Kidney (tissue), 14 donors: ENCODE data around the gene FSTL1. TPM values are rescaled to one million over a fixed set of nuclear protein-coding genes. Genes with fewer than 3 reads are reported as not detected.

Experiments
- DNase-seq, 5 donors: peaks; one replicate each; pipeline ENCODE4 v3.0.0-alpha.2; 2013 to 2020
- FAIRE-seq: peaks from 2 replicates; lab custom pipeline; 2012; peaks lifted over from hg19 to GRCh38; lab: Jason Lieb, UNC
- H3K27ac ChIP-seq, 2 donors: one replicate each; pipeline ENCODE4 v1.7.0; 2013; ENCODE audit warnings: low read depth in 2 of 2, low read length in 2 of 2, inconsistent platforms in 1 of 2
- H3K27me3 ChIP-seq: one replicate; pipeline ENCODE4 v1.7.1; 2013; ENCODE audit warnings: low read length, inconsistent platforms; ENCODE audit not compliant: control insufficient read depth, insufficient read depth
- H3K36me3 ChIP-seq, 3 donors: one replicate each; pipeline versions ENCODE4 v1.7.0 to v1.7.1; 2013; ENCODE audit warnings: low read length in 3 of 3, control low read depth in 1 of 3, inconsistent platforms in 1 of 3; ENCODE audit not compliant: insufficient read depth in 3 of 3, control insufficient read depth in 2 of 3
- H3K4me1 ChIP-seq, 3 donors: one replicate each; pipeline versions ENCODE4 v1.7.0 to v1.7.1; 2013; ENCODE audit warnings: low read length in 3 of 3, inconsistent platforms in 1 of 3, low read depth in 1 of 3; ENCODE audit not compliant: control insufficient read depth in 2 of 3, insufficient read depth in 2 of 3
- H3K4me3 ChIP-seq, 3 donors: one replicate each; pipeline versions ENCODE4 v1.7.0 to v1.8.1; 2013; ENCODE audit warnings: low read length in 3 of 3, control low read depth in 1 of 3, inconsistent platforms in 1 of 3
- H3K9ac ChIP-seq, 3 donors: one replicate each; pipeline versions ENCODE4 v1.7.0 to v1.7.1; 2013; ENCODE audit warnings: low read length in 3 of 3, control low read depth in 1 of 3, inconsistent platforms in 1 of 3
- H3K9me3 ChIP-seq, 3 donors: one replicate each; pipeline versions ENCODE4 v1.7.0 to v1.7.1; 2013; ENCODE audit warnings: low read length in 3 of 3, control low read depth in 1 of 3, inconsistent platforms in 1 of 3; ENCODE audit not compliant: control insufficient read depth in 2 of 3, insufficient read depth in 1 of 3
- intact Hi-C: fragments of 100-400 bp; cut with DNase I; formaldehyde crosslinking; loops from one replicate; pipeline ENCODE4 v1.11.1; 2022
- polyA plus RNA-seq: library from polyadenylated mRNA; stranded (reverse); fragments of 350-450 nt; fragmentation: Illumina TruSeq; extraction: RNeasy Lipid Tissue Mini Kit (QIAGEN cat#74804); gene quantifications from one replicate; pipeline ENCODE4 v1.2.3, GENCODE V29; 2014; ENCODE audit warnings: low read depth, low replicate concordance; ENCODE audit not compliant: insufficient read depth
- total RNA-seq: library from RNA; stranded (reverse); fragmentation: NEBNext Ultra II Directional; extraction: Animal tissue kit (Norgen Biotek cat#: 25700); gene quantifications from one replicate; pipeline ENCODE4 v1.2.1, GENCODE V29; 2021
- TF ChIP-seq, protein P1 (sequence below): IDR thresholded peaks from 3 replicates; pipeline ENCODE4 v1.5.1; 2012; ENCODE audit warnings: mild to moderate bottlenecking, moderate library complexity, borderline replicate concordance; ENCODE audit not compliant: insufficient read depth; ENCODE audit errors: extremely low read depth
- donor health status: control.
- donor health status: control.
- donor health status: control.
- donor health status: control.
- donor health status: control.
- donor health status: DM: yes; HTN: yes; CAD: no.
- donor health status: Normal renal cell carcinoma (clear cell type).

The FSTL1 gene
- total and polyA plus RNA-seq, 2 donors from 2014 or later, result 31.1 to 193 TPM

DNA sequence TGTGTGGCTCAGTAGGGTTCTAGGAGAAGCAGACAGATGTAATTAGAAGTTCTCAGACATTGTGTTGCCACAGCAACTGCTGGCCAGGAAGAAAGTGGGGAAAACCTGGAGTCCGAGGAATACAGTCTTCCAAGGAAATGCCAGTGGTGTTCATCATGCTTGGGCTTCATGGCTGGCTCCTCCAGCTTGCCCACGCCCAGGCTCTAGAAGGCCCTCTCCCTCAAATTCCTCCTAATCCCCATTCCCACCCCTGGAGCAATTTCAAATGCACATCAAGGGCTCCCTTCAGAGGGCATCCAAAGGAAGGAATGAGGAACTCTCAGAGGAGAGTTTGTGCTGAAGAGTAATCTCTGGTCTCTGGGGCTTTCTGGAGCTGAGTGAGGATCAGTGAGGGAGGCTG lies 21.9 kb downstream of the FSTL1 start:
- H3K4me1 ChIP-seq, result peaks cover 7 to 36% (median 25%) of the 10 kb centered on the region in 3 donors
- intact Hi-C loops, result no loop called here
- TF ChIP-seq, protein P1, sequence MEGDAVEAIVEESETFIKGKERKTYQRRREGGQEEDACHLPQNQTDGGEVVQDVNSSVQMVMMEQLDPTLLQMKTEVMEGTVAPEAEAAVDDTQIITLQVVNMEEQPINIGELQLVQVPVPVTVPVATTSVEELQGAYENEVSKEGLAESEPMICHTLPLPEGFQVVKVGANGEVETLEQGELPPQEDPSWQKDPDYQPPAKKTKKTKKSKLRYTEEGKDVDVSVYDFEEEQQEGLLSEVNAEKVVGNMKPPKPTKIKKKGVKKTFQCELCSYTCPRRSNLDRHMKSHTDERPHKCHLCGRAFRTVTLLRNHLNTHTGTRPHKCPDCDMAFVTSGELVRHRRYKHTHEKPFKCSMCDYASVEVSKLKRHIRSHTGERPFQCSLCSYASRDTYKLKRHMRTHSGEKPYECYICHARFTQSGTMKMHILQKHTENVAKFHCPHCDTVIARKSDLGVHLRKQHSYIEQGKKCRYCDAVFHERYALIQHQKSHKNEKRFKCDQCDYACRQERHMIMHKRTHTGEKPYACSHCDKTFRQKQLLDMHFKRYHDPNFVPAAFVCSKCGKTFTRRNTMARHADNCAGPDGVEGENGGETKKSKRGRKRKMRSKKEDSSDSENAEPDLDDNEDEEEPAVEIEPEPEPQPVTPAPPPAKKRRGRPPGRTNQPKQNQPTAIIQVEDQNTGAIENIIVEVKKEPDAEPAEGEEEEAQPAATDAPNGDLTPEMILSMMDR, result no peak
- no peaks in the 10 kb centered on the region for H3K27me3 ChIP-seq
- no peak for FAIRE-seq
- no peak overlapping the region for H3K27ac ChIP-seq
- H3K36me3 ChIP-seq, result peaks cover 0 to 3% (median 0%) of the 10 kb centered on the region in 3 donors
- DNase-seq, result no peak
- H3K9me3 ChIP-seq, result no peaks in the 10 kb centered on the region
- no peak overlapping the region for H3K4me3 ChIP-seq
- H3K9ac ChIP-seq, result no peak overlapping the region

DNA sequence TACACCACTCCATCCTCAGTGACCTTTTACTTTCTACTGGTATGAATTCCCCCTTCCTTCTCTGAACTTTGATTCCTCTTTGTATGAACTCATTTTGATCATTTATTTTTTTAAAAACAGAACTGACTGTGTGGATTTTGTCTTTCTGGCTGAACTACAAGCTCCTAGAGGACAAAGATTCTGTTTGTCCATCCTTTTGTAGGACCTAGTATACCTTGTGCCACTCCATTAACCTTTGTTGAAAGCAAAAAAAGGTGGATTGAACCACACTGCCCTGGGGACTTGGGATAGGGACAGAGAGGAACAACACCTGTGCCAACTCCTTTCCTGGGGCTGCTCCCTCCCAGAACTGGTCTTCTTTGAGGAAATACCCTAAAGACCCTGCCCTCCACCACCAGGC lies 23.6 kb downstream of the FSTL1 start:
- H3K36me3 ChIP-seq, result peaks cover 0 to 3% (median 0%) of the 10 kb centered on the region in 3 donors
- TF ChIP-seq, protein P1, result no peak
- FAIRE-seq, result no peak
- H3K9ac ChIP-seq, result no peak overlapping the region
- peaks cover 2 to 26% (median 12%) of the 10 kb centered on the region in 3 donors for H3K4me1 ChIP-seq
- H3K27ac ChIP-seq, result no peak overlapping the region
- intact Hi-C loops, result no loop called here
- no peak overlapping the region for H3K4me3 ChIP-seq
- no peak for DNase-seq
- no peaks in the 10 kb centered on the region for H3K27me3 ChIP-seq
- no peaks in the 10 kb centered on the region for H3K9me3 ChIP-seq

DNA sequence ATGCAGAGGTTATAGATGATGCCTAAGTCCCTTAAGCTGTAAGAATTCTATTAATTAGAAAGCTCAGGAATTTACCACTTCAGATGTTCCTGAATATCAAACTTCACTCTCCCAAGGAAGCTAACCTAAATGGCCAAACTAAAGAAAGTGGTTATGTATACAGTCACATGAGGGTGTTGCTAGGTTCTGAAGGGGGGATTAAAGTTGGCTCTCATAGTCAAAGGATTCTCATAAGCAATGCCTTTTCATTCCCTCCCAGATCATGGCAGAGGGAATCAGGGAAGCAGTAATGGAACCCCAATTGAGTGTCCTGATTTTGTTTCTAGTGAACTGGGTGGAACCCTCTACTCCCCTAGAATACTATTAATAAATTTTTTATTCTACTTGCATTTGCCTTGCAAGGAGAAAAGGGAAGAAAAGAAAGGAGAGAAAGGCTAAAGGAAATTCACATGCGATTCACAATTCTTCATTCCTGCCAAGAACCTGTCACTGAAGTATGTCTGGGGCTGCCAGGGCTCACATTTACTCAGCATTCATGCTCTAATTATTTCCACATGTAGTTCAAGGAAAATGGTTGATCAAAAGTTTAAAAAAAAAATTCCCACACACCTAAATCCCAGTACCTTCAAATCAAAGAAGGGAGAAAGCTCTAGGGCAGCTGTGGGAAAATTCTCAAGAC lies 25.1 kb downstream of the FSTL1 start:
- FAIRE-seq, result no peak
- H3K4me3 ChIP-seq, result no peak overlapping the region
- no peaks in the 10 kb centered on the region for H3K9me3 ChIP-seq
- peaks cover 0 to 3% (median 0%) of the 10 kb centered on the region in 3 donors for H3K36me3 ChIP-seq
- no peak overlapping the region for H3K27ac ChIP-seq
- TF ChIP-seq, protein P1, result no peak
- peak in 3 of 5 donors; percentile 35 to 92 (median 69) for DNase-seq
- no peak overlapping the region for H3K9ac ChIP-seq
- peaks cover 2 to 22% (median 5%) of the 10 kb centered on the region in 3 donors for H3K4me1 ChIP-seq
- intact Hi-C loops, result no loop called here
- H3K27me3 ChIP-seq, result no peaks in the 10 kb centered on the region
